ENCODE measurements around the gene HIVEP3.

Gene HIVEP3

GRCh38 chr1:41779360-41779759, 139.4 kb downstream of the HIVEP3 start:
- no peak overlapping the region for H3K18ac ChIP-seq (ENCODE audit: low read length)
- peaks cover 5 to 8% of the 10 kb centered on the region in 2 donors for H3K4me1 ChIP-seq (ENCODE audit: control insufficient read depth in 2 of 2, insufficient read depth in 1 of 2, low read depth in 1 of 2, low read length in 2 of 2)
- peaks cover 0 to 7% (median 0%) of the 10 kb centered on the region in 3 experiments for H3K27me3 ChIP-seq (ENCODE audit: control insufficient read depth in 3 of 3, insufficient read depth in 3 of 3, low read depth in 1 of 3, low read length in 3 of 3)
- no peak overlapping the region for H2BK120ac ChIP-seq (ENCODE audit: low read depth, low read length)
- no peak overlapping the region for H3K14ac ChIP-seq (ENCODE audit: low read length)
- H3K27ac ChIP-seq (replicated peaks; ENCODE audit: low read length) = no peak overlapping the region
- H3K36me3 ChIP-seq (replicated peaks in 1 of 2; ENCODE audit: control insufficient read depth in 2 of 2, insufficient read depth in 2 of 2, low read length in 2 of 2) = no peaks in the 10 kb centered on the region
- H3K4ac ChIP-seq (ENCODE audit: low read length) = no peak overlapping the region
- H3K4me2 ChIP-seq (ENCODE audit: insufficient read depth, low read length, poor library complexity, severe bottlenecking) = no peak overlapping the region
- H2BK15ac ChIP-seq (ENCODE audit: low read length) = no peak overlapping the region
- no peak overlapping the region for H4K8ac ChIP-seq (ENCODE audit: low read depth, low read length)
- no peak overlapping the region for H4K91ac ChIP-seq (ENCODE audit: low read depth, low read length, poor library complexity)
- WGBS, 2 donors (ENCODE audit: extremely low coverage in 2 of 2, insufficient read length in 2 of 2, insufficient replicate concordance in 1 of 2) = no CpG with 5 or more reads among the region's 6 CpGs
- no peaks in the 10 kb centered on the region for H3K79me1 ChIP-seq (ENCODE audit: low read depth, low read length)
- no peak overlapping the region for H2AFZ ChIP-seq (ENCODE audit: low read length)
- H3K9ac ChIP-seq (ENCODE audit: low read depth, low read length, poor library complexity) = no peak overlapping the region
- H3K23ac ChIP-seq (ENCODE audit: low read depth, low read length, poor library complexity) = no peak overlapping the region
- no peak overlapping the region for H2AK5ac ChIP-seq (ENCODE audit: low read depth, low read length)
- no peak for DNase-seq (ENCODE audit: low spot score)
- H2BK12ac ChIP-seq (ENCODE audit: low read length) = no peak overlapping the region
- H2BK5ac ChIP-seq (ENCODE audit: low read length) = no peak overlapping the region
- H3K4me3 ChIP-seq (ENCODE audit: low read length in 2 of 2) = no peak overlapping the region
- H3K9me3 ChIP-seq (replicated peaks in 1 of 2; ENCODE audit: control insufficient read depth in 2 of 2, insufficient read depth in 1 of 2, low read depth in 1 of 2, low read length in 2 of 2) = no peaks in the 10 kb centered on the region

- no peaks in the 10 kb centered on the region for H3K36me3 ChIP-seq (replicated peaks in 1 of 2; ENCODE audit: control insufficient read depth in 2 of 2, insufficient read depth in 2 of 2, low read length in 2 of 2)
- H2BK12ac ChIP-seq (ENCODE audit: low read length) = no peak overlapping the region
- H2BK15ac ChIP-seq (ENCODE audit: low read length) = no peak overlapping the region
- H4K91ac ChIP-seq (ENCODE audit: low read depth, low read length, poor library complexity) = no peak overlapping the region
- no peaks in the 10 kb centered on the region for H3K79me1 ChIP-seq (ENCODE audit: low read depth, low read length)
- peak overlapping the region; percentile 1 for H3K9ac ChIP-seq (ENCODE audit: low read depth, low read length, poor library complexity)
- H3K27ac ChIP-seq (replicated peaks; ENCODE audit: low read length) = no peak overlapping the region
- H3K4me3 ChIP-seq (ENCODE audit: low read length in 2 of 2) = no peak overlapping the region
- H3K4ac ChIP-seq (ENCODE audit: low read length) = no peak overlapping the region
- no peak overlapping the region for H3K14ac ChIP-seq (ENCODE audit: low read length)
- no peak overlapping the region for H4K8ac ChIP-seq (ENCODE audit: low read depth, low read length)
- H2AK5ac ChIP-seq (ENCODE audit: low read depth, low read length) = no peak overlapping the region
- no peak overlapping the region for H3K23ac ChIP-seq (ENCODE audit: low read depth, low read length, poor library complexity)
- no peaks in the 10 kb centered on the region for H3K9me3 ChIP-seq (replicated peaks in 1 of 2; ENCODE audit: control insufficient read depth in 2 of 2, insufficient read depth in 1 of 2, low read depth in 1 of 2, low read length in 2 of 2)
- H3K4me1 ChIP-seq (ENCODE audit: control insufficient read depth in 2 of 2, insufficient read depth in 1 of 2, low read depth in 1 of 2, low read length in 2 of 2) = peaks cover 0 to 6% of the 10 kb centered on the region in 2 donors
- peaks cover 0 to 5% (median 0%) of the 10 kb centered on the region in 3 experiments for H3K27me3 ChIP-seq (ENCODE audit: control insufficient read depth in 3 of 3, insufficient read depth in 3 of 3, low read depth in 1 of 3, low read length in 3 of 3)
- H2BK5ac ChIP-seq (ENCODE audit: low read length) = no peak overlapping the region
- no peak overlapping the region for H2AFZ ChIP-seq (ENCODE audit: low read length)
- H3K4me2 ChIP-seq (ENCODE audit: insufficient read depth, low read length, poor library complexity, severe bottlenecking) = no peak overlapping the region
- H3K18ac ChIP-seq (ENCODE audit: low read length) = no peak overlapping the region
- H2BK120ac ChIP-seq (ENCODE audit: low read depth, low read length) = no peak overlapping the region
- no CpG with 5 or more reads among the region's 10 CpGs for WGBS, 2 donors (ENCODE audit: extremely low coverage in 2 of 2, insufficient read length in 2 of 2, insufficient replicate concordance in 1 of 2)
- DNase-seq (ENCODE audit: low spot score) = no peak
Observed at GRCh38 chr1:41777695-41778094, 141.0 kb downstream of the HIVEP3 start.

DNA sequence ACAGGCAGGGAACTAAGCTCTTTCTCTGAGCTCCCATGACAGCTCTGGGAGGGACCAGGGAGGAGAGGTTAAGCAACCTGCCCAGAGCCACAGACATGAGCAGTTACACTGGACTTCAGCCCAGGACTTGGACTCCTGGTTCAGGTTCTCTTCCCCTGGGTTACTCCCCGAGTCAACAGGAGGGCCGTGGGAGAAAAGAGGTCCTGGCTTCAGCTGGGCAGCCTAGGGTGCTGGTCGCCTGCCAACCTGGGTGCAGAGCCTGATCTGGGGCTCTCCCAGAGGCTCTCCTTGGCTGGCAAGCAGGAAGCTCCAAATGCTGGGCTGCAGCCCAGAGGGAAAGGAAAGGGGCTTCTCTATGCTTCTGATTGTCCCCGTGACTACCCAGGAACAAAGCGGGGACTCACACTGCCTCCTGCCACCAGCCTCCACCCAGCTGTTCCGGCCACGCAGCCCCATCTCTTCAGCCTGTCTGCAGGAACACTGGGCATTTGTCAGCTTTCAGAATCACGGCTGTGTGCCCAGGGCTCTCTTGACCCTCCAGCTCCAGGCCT, 141.8 kb downstream of the HIVEP3 start:
- Histone ChIP-seq H2BK120ac (ENCODE audit: low read depth, low read length) (no peak overlapping the region), H4K91ac (ENCODE audit: low read depth, low read length, poor library complexity) (no peak overlapping the region), H2BK5ac (ENCODE audit: low read length) (no peak overlapping the region), H3K4me1 (ENCODE audit: control insufficient read depth in 2 of 2, insufficient read depth in 1 of 2, low read depth in 1 of 2, low read length in 2 of 2) (peaks cover 0 to 6% of the 10 kb centered on the region in 2 donors), H3K27ac (replicated peaks; ENCODE audit: low read length) (no peak overlapping the region), H3K4ac (ENCODE audit: low read length) (no peak overlapping the region), H3K9me3 (replicated peaks in 1 of 2; ENCODE audit: control insufficient read depth in 2 of 2, insufficient read depth in 1 of 2, low read depth in 1 of 2, low read length in 2 of 2) (no peaks in the 10 kb centered on the region), H3K4me3 (ENCODE audit: low read length in 2 of 2) (no peak overlapping the region), H3K27me3 (ENCODE audit: control insufficient read depth in 3 of 3, insufficient read depth in 3 of 3, low read depth in 1 of 3, low read length in 3 of 3) (peaks cover 0 to 5% (median 0%) of the 10 kb centered on the region in 3 experiments), H3K4me2 (ENCODE audit: insufficient read depth, low read length, poor library complexity, severe bottlenecking) (no peak overlapping the region), H2BK12ac (ENCODE audit: low read length) (no peak overlapping the region), H2AK5ac (ENCODE audit: low read depth, low read length) (peak overlapping the region; percentile 6), H3K36me3 (replicated peaks in 1 of 2; ENCODE audit: control insufficient read depth in 2 of 2, insufficient read depth in 2 of 2, low read length in 2 of 2) (no peaks in the 10 kb centered on the region), H2AFZ (ENCODE audit: low read length) (no peak overlapping the region), H3K14ac (ENCODE audit: low read length) (no peak overlapping the region), H2BK15ac (ENCODE audit: low read length) (no peak overlapping the region), H3K23ac (ENCODE audit: low read depth, low read length, poor library complexity) (no peak overlapping the region), H4K8ac (ENCODE audit: low read depth, low read length) (no peak overlapping the region), H3K79me1 (ENCODE audit: low read depth, low read length) (no peaks in the 10 kb centered on the region), H3K18ac (ENCODE audit: low read length) (peak overlapping the region; percentile 53), H3K9ac (ENCODE audit: low read depth, low read length, poor library complexity) (no peak overlapping the region)
- no CpG with 5 or more reads among the region's 8 CpGs for WGBS, 2 donors (ENCODE audit: extremely low coverage in 2 of 2, insufficient read length in 2 of 2, insufficient replicate concordance in 1 of 2)
- DNase-seq (ENCODE audit: low spot score) = no peak

DNA sequence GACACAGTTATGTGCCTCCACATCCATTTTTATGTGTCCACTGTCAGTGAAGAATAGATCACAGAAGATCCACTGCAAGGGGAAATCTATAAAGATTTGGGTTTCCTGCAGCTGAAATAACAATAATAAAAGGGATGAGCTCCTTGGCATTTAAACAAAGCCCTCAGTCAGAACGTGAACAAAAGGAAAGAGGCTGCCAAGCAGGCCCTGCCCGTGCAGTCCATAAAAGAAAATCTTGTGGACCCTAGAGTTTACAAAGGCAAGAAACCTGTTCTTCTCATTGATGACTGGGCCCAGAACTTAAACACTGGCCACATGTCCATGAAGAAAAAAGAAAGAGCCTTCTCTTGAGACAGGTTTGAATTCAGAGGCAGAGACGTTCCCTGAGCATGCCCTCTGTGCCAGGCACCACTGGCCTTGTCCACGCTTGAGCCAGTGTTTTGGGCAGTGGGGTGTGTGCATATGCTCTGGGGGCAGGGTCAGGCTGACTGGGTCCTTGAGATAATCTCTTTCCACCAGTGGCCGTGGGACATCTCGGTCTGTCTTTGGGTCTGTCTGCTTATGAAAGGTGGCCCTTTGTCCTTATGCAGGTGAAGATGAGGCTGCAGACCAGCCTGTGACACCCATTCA, 142.7 kb downstream of the HIVEP3 start:
- Histone ChIP-seq H3K4me2 (ENCODE audit: insufficient read depth, low read length, poor library complexity, severe bottlenecking) (no peak overlapping the region), H3K4ac (ENCODE audit: low read length) (no peak overlapping the region), H3K36me3 (replicated peaks in 1 of 2; ENCODE audit: control insufficient read depth in 2 of 2, insufficient read depth in 2 of 2, low read length in 2 of 2) (no peaks in the 10 kb centered on the region), H3K9ac (ENCODE audit: low read depth, low read length, poor library complexity) (no peak overlapping the region), H3K79me1 (ENCODE audit: low read depth, low read length) (no peaks in the 10 kb centered on the region), H4K91ac (ENCODE audit: low read depth, low read length, poor library complexity) (no peak overlapping the region), H3K4me1 (ENCODE audit: control insufficient read depth in 2 of 2, insufficient read depth in 1 of 2, low read depth in 1 of 2, low read length in 2 of 2) (peaks cover 0 to 6% of the 10 kb centered on the region in 2 donors), H2BK12ac (ENCODE audit: low read length) (no peak overlapping the region), H3K18ac (ENCODE audit: low read length) (no peak overlapping the region), H2AFZ (ENCODE audit: low read length) (no peak overlapping the region), H3K27ac (replicated peaks; ENCODE audit: low read length) (no peak overlapping the region), H2BK15ac (ENCODE audit: low read length) (no peak overlapping the region), H3K14ac (ENCODE audit: low read length) (no peak overlapping the region), H2BK5ac (ENCODE audit: low read length) (no peak overlapping the region), H3K23ac (ENCODE audit: low read depth, low read length, poor library complexity) (no peak overlapping the region), H2AK5ac (ENCODE audit: low read depth, low read length) (no peak overlapping the region), H3K4me3 (ENCODE audit: low read length in 2 of 2) (no peak overlapping the region), H2BK120ac (ENCODE audit: low read depth, low read length) (no peak overlapping the region), H3K9me3 (replicated peaks in 1 of 2; ENCODE audit: control insufficient read depth in 2 of 2, insufficient read depth in 1 of 2, low read depth in 1 of 2, low read length in 2 of 2) (no peaks in the 10 kb centered on the region), H4K8ac (ENCODE audit: low read depth, low read length) (no peak overlapping the region), H3K27me3 (ENCODE audit: control insufficient read depth in 3 of 3, insufficient read depth in 3 of 3, low read depth in 1 of 3, low read length in 3 of 3) (peaks cover 0 to 5% (median 0%) of the 10 kb centered on the region in 3 experiments)
- DNase-seq (ENCODE audit: low spot score) = no peak
- WGBS, 2 donors (ENCODE audit: extremely low coverage in 2 of 2, insufficient read length in 2 of 2, insufficient replicate concordance in 1 of 2) = no CpG with 5 or more reads among the region's 6 CpGs
